ENCODE measurements around the gene NANS.
"Not testable (repeated sequence)": the region's sequence is repeated elsewhere in the genome, so short reads cannot be mapped to it uniquely, and the experiment has no call there.

Gene NANS

GRCh38 chr9:98056269-98057137 lies at the start of gene NANS:
TSS of gene NANS (plus strand) at chr9:98056732. CDS start at chr9:98056809, 77 bp downstream.
- Histone ChIP-seq H3K36me3 (ENCODE audit: insufficient read depth, low read length) (peaks cover 3% of the 10 kb centered on the region; the same call in 1 of the 2 replicates), H3K9me3 (ENCODE audit: control insufficient read depth, insufficient read depth, low read length) (no peaks in the 10 kb centered on the region), H3K9ac (ENCODE audit: low read depth, low read length) (peak within 1 kb of the TSS; percentile 83), H3K4me1 (ENCODE audit: insufficient read depth, low read length) (no peaks in the 10 kb centered on the region)

GRCh38 chr9:98007251-98007928 lies 49.1 kb upstream of the NANS start:
- Histone ChIP-seq H3K4me1 (ENCODE audit: insufficient read depth, low read length) (0 out of 2 replicates have a peak, but pooled peaks cover 4% of the 10 kb centered on the region), H3K36me3 (ENCODE audit: insufficient read depth, low read length) (peaks cover 14% of the 10 kb centered on the region), H3K9ac (ENCODE audit: low read depth, low read length) (no peak overlapping the region), H3K9me3 (ENCODE audit: control insufficient read depth, insufficient read depth, low read length) (no peaks in the 10 kb centered on the region)

- no peaks in the 10 kb centered on the region for H3K9me3 ChIP-seq (ENCODE audit: control insufficient read depth, insufficient read depth, low read length)
- peaks cover 19% of the 10 kb centered on the region for H3K36me3 ChIP-seq (ENCODE audit: insufficient read depth, low read length)
- no peak overlapping the region for H3K9ac ChIP-seq (ENCODE audit: low read depth, low read length)
- H3K4me1 ChIP-seq (ENCODE audit: insufficient read depth, low read length) = 0 out of 2 replicates have a peak, but pooled peaks cover 4% of the 10 kb centered on the region
Observed at GRCh38 chr9:98008764-98009163, 47.8 kb upstream of the NANS start.

- 0 out of 2 replicates have a peak, but pooled peaks cover 4% of the 10 kb centered on the region for H3K4me1 ChIP-seq (ENCODE audit: insufficient read depth, low read length)
- H3K9ac ChIP-seq (ENCODE audit: low read depth, low read length) = no peak overlapping the region
- peaks cover 21% of the 10 kb centered on the region for H3K36me3 ChIP-seq (ENCODE audit: insufficient read depth, low read length)
- H3K9me3 ChIP-seq (ENCODE audit: control insufficient read depth, insufficient read depth, low read length) = no peaks in the 10 kb centered on the region
Observed at GRCh38 chr9:98009437-98009836, 47.1 kb upstream of the NANS start.

- Histone ChIP-seq H3K4me1 (ENCODE audit: insufficient read depth, low read length) (0 out of 2 replicates have a peak, but pooled peaks cover 4% of the 10 kb centered on the region), H3K36me3 (ENCODE audit: insufficient read depth, low read length) (peaks cover 21% of the 10 kb centered on the region), H3K9ac (ENCODE audit: low read depth, low read length) (no peak overlapping the region)
Observed at GRCh38 chr9:98009936-98010335, 46.6 kb upstream of the NANS start.

GRCh38 chr9:98010445-98010844 lies 46.1 kb upstream of the NANS start:
- peaks cover 23% of the 10 kb centered on the region for H3K36me3 ChIP-seq (ENCODE audit: insufficient read depth, low read length)
- H3K4me1 ChIP-seq (ENCODE audit: insufficient read depth, low read length) = 0 out of 2 replicates have a peak, but pooled peaks cover 4% of the 10 kb centered on the region
- no peak overlapping the region for H3K9ac ChIP-seq (ENCODE audit: low read depth, low read length)
- H3K9me3 ChIP-seq (ENCODE audit: control insufficient read depth, insufficient read depth, low read length) = no peaks in the 10 kb centered on the region

More at GRCh38 chr9:98009936-98010335, 46.6 kb upstream of the NANS start:
- no peaks in the 10 kb centered on the region for H3K9me3 ChIP-seq (ENCODE audit: control insufficient read depth, insufficient read depth, low read length)

- Histone ChIP-seq H3K9ac (ENCODE audit: low read depth, low read length) (no peak overlapping the region), H3K36me3 (ENCODE audit: insufficient read depth, low read length) (peaks cover 25% of the 10 kb centered on the region), H3K9me3 (ENCODE audit: control insufficient read depth, insufficient read depth, low read length) (no peaks in the 10 kb centered on the region), H3K4me1 (ENCODE audit: insufficient read depth, low read length) (0 out of 2 replicates have a peak, but pooled peaks cover 4% of the 10 kb centered on the region)
Observed at GRCh38 chr9:98011122-98011521, 45.4 kb upstream of the NANS start.

- no peaks in the 10 kb centered on the region for H3K4me1 ChIP-seq (ENCODE audit: insufficient read depth, low read length)
- H3K9ac ChIP-seq (ENCODE audit: low read depth, low read length) = no peak overlapping the region
- H3K36me3 ChIP-seq (ENCODE audit: insufficient read depth, low read length) = peaks cover 20% of the 10 kb centered on the region
- no peaks in the 10 kb centered on the region for H3K9me3 ChIP-seq (ENCODE audit: control insufficient read depth, insufficient read depth, low read length)
Observed at GRCh38 chr9:98016137-98016680, 40.3 kb upstream of the NANS start.

GRCh38 chr9:98017306-98017705 lies 39.2 kb upstream of the NANS start:
- no peaks in the 10 kb centered on the region for H3K9me3 ChIP-seq (ENCODE audit: control insufficient read depth, insufficient read depth, low read length)
- H3K36me3 ChIP-seq (ENCODE audit: insufficient read depth, low read length) = peaks cover 17% of the 10 kb centered on the region

GRCh38 chr9:98018347-98018746 lies 38.2 kb upstream of the NANS start:
- H3K36me3 ChIP-seq (ENCODE audit: insufficient read depth, low read length) = peaks cover 15% of the 10 kb centered on the region
- H3K4me1 ChIP-seq (ENCODE audit: insufficient read depth, low read length) = no peaks in the 10 kb centered on the region
- H3K9me3 ChIP-seq (ENCODE audit: control insufficient read depth, insufficient read depth, low read length) = no peaks in the 10 kb centered on the region
- no peak overlapping the region for H3K9ac ChIP-seq (ENCODE audit: low read depth, low read length)

More at GRCh38 chr9:98017306-98017705, 39.2 kb upstream of the NANS start:
- Histone ChIP-seq H3K4me1 (ENCODE audit: insufficient read depth, low read length) (no peaks in the 10 kb centered on the region), H3K9ac (ENCODE audit: low read depth, low read length) (no peak overlapping the region)

GRCh38 chr9:98019098-98019497 lies 37.4 kb upstream of the NANS start:
- Histone ChIP-seq H3K9ac (ENCODE audit: low read depth, low read length) (no peak overlapping the region), H3K4me1 (ENCODE audit: insufficient read depth, low read length) (no peaks in the 10 kb centered on the region), H3K36me3 (ENCODE audit: insufficient read depth, low read length) (peaks cover 9% of the 10 kb centered on the region)

GRCh38 chr9:98019869-98020268 lies 36.7 kb upstream of the NANS start:
- not testable (repeated sequence) for H3K9me3 ChIP-seq (ENCODE audit: control insufficient read depth, insufficient read depth, low read length); H3K9ac ChIP-seq (ENCODE audit: low read depth, low read length); H3K36me3 ChIP-seq (ENCODE audit: insufficient read depth, low read length)

More at GRCh38 chr9:98019098-98019497, 37.4 kb upstream of the NANS start:
- no peaks in the 10 kb centered on the region for H3K9me3 ChIP-seq (ENCODE audit: control insufficient read depth, insufficient read depth, low read length)

GRCh38 chr9:98020476-98021145 lies 35.9 kb upstream of the NANS start:
- Histone ChIP-seq H3K36me3 (ENCODE audit: insufficient read depth, low read length) (peaks cover 7% of the 10 kb centered on the region), H3K9ac (ENCODE audit: low read depth, low read length) (no peak overlapping the region), H3K4me1 (ENCODE audit: insufficient read depth, low read length) (no peaks in the 10 kb centered on the region), H3K9me3 (ENCODE audit: control insufficient read depth, insufficient read depth, low read length) (no peaks in the 10 kb centered on the region)

More at GRCh38 chr9:98019869-98020268, 36.7 kb upstream of the NANS start:
- not testable (repeated sequence) for H3K4me1 ChIP-seq (ENCODE audit: insufficient read depth, low read length)
